ENCODE results near the gene HARBI1. TPM values are rescaled to one million over a fixed set of nuclear protein-coding genes. Genes with fewer than 3 reads are reported as not detected.

HARBI1 gene
- polyA plus RNA-seq, 1 of the 3 experiments (the other 2 are of a cell fraction): 2.4 TPM

- no peak for TF ChIP-seq TAF1 (IDR thresholded peaks at IDR 0.05; ENCODE audit: borderline replicate concordance, low read depth, low read length)
Measured at GRCh38 chr11:46635557-46636139, 18.6 kb upstream of the HARBI1 start (continued).

GRCh38 chr11:46633291-46634217 lies 16.5 kb upstream of the HARBI1 start:
- Histone ChIP-seq H3K27me3 (ENCODE audit: insufficient read depth) (no peaks in the 10 kb centered on the region), H4K20me1 (ENCODE audit: insufficient read depth) (no peaks in the 10 kb centered on the region), H3K4me2 (no peak overlapping the region), H3K9ac (no peak overlapping the region), H3K36me3 (replicated peaks in 1 of 2; ENCODE audit: control insufficient read depth in 1 of 2, insufficient read depth in 2 of 2, low read length in 1 of 2) (peaks cover 16 to 30% of the 10 kb centered on the region in 2 experiments), H3K9me3 (no peaks in the 10 kb centered on the region), H3F3A (replicated peaks; ENCODE audit: insufficient read depth) (peaks cover 7% of the 10 kb centered on the region), H3K27ac (ENCODE audit: low read depth in 2 of 2, low read length in 1 of 2) (no peak overlapping the region), H3K9me2 (no peaks in the 10 kb centered on the region), H3K4me3 (ENCODE audit: low read depth in 2 of 2, low read length in 1 of 2) (no peak overlapping the region), H3K79me2 (ENCODE audit: insufficient read depth) (peaks cover 30% of the 10 kb centered on the region), H2AFZ (ENCODE audit: low read depth) (no peak overlapping the region), H3K4me1 (ENCODE audit: control insufficient read depth in 1 of 2, insufficient read depth in 2 of 2, low read depth in 1 of 2, low read length in 1 of 2) (no peaks in the 10 kb centered on the region)
- ChIA-PET CTCF (interaction anchor here (1.0 to 1.2 kb wide), 2 partner anchors 16 to 245 kb away, joined by 4 to 5 read pairs; no protein-coding TSS in a partner anchor), POLR2A (interaction anchor here (0.6 kb wide), 1 partner anchor 132 kb away, joined by 4 read pairs; no protein-coding TSS in a partner anchor)
- WGBS (ENCODE audit: low lambda C conversion rate): 93% methylated on average over 21 of the region's 22 CpGs
- DNase-seq: no peak
- TF ChIP-seq JUND (IDR thresholded peaks at IDR 0.05) (no peak), NRF1 (IDR thresholded peaks at IDR 0.05; ENCODE audit: low read depth, low read length) (no peak), FOXJ3 (CRISPR knock-in tag; IDR thresholded peaks at IDR 0.05) (no peak), PBX3 (IDR thresholded peaks at IDR 0.05) (no peak), GATA2 (CRISPR knock-in tag; IDR thresholded peaks at IDR 0.05) (no peak), ELF1 (IDR thresholded peaks at IDR 0.05) (no peak), USF2 (IDR thresholded peaks at IDR 0.05; ENCODE audit: borderline replicate concordance, low read depth, low read length) (no peak), MAX (IDR thresholded peaks at IDR 0.05; ENCODE audit: low read depth) (no peak), CHD2 (IDR thresholded peaks at IDR 0.05; ENCODE audit: low read length, partially characterized antibody) (no peak)

GRCh38 chr11:46632502-46632901 lies 15.5 kb upstream of the HARBI1 start:
- no peak overlapping the region for H2AFZ ChIP-seq (ENCODE audit: low read depth)
- no peaks in the 10 kb centered on the region for H3K4me1 ChIP-seq (ENCODE audit: control insufficient read depth in 1 of 2, insufficient read depth in 2 of 2, low read depth in 1 of 2, low read length in 1 of 2)
- peaks cover 19% of the 10 kb centered on the region; the same call in 1 of the 2 replicates for H3K79me2 ChIP-seq (ENCODE audit: insufficient read depth)
- peaks cover 10% of the 10 kb centered on the region for H3F3A ChIP-seq (replicated peaks; ENCODE audit: insufficient read depth)
- H3K36me3 ChIP-seq (replicated peaks in 1 of 2; ENCODE audit: control insufficient read depth in 1 of 2, insufficient read depth in 2 of 2, low read length in 1 of 2): peaks cover 16 to 30% of the 10 kb centered on the region in 2 experiments
- no peak overlapping the region for H3K4me3 ChIP-seq (ENCODE audit: low read depth in 2 of 2, low read length in 1 of 2)
- H3K9me3 ChIP-seq: no peaks in the 10 kb centered on the region
- no peak for DNase-seq
- POLR2A ChIA-PET: no interaction called here
- no peaks in the 10 kb centered on the region for H3K27me3 ChIP-seq (ENCODE audit: insufficient read depth)
- no peak overlapping the region for H3K27ac ChIP-seq (ENCODE audit: low read depth in 2 of 2, low read length in 1 of 2)
- H3K4me2 ChIP-seq: no peak overlapping the region
- no peak overlapping the region for H3K9ac ChIP-seq
- no peaks in the 10 kb centered on the region for H3K9me2 ChIP-seq
- CTCF ChIA-PET: interaction anchor here (0.7 kb wide), 1 partner anchor 14 kb away, joined by 3 read pairs; no protein-coding TSS in a partner anchor
- no peaks in the 10 kb centered on the region for H4K20me1 ChIP-seq (ENCODE audit: insufficient read depth)
- WGBS (ENCODE audit: low lambda C conversion rate): 100% methylated on average over 1 of the region's 1 CpG
- TF ChIP-seq SIN3A (IDR thresholded peaks at IDR 0.05; ENCODE audit: borderline replicate concordance, low read depth, low read length) (no peak), RCOR1 (IDR thresholded peaks at IDR 0.05; ENCODE audit: low read length) (no peak), FOSL2 (IDR thresholded peaks at IDR 0.05; ENCODE audit: borderline replicate concordance, low read depth) (no peak), YY1 (IDR thresholded peaks at IDR 0.05; ENCODE audit: low read depth) (no peak), EP300 (IDR thresholded peaks at IDR 0.05; ENCODE audit: borderline replicate concordance in 1 of 2, low read depth in 1 of 2, low read length in 1 of 2) (no peak), FOXM1 (IDR thresholded peaks at IDR 0.05; ENCODE audit: low read depth) (no peak), RAD21 (IDR thresholded peaks at IDR 0.05; ENCODE audit: low read length) (no peak), RXRA (IDR thresholded peaks at IDR 0.05; ENCODE audit: borderline replicate concordance, low read depth) (no peak), CTCF (IDR thresholded peaks at IDR 0.05) (no peak), GABPA (IDR thresholded peaks at IDR 0.05; ENCODE audit: low read depth) (no peak), NRF1 (IDR thresholded peaks at IDR 0.05; ENCODE audit: low read depth, low read length) (no peak), RFX5 (IDR thresholded peaks at IDR 0.05; ENCODE audit: low read length) (no peak), SMC3 (IDR thresholded peaks at IDR 0.05; ENCODE audit: low read depth, low read length) (no peak)

Measured in SK-N-SH (cell line).